Suprapubic skin (tissue), 4 donors: ENCODE measurements around the gene AGFG2. TPM values are rescaled to one million over a fixed set of nuclear protein-coding genes. Genes with fewer than 3 reads are reported as not detected.

Source experiments
- DNase-seq, 2 donors: peaks; one replicate each; pipeline ENCODE4 v3.0.0-alpha.2; 2019; ENCODE audit warnings: low spot score in 2 of 2
- H3K27ac ChIP-seq: fragments of 200-600 bp; sonication (generic); one replicate; pipeline ENCODE4 v1.5.1; 2019
- H3K27me3 ChIP-seq: fragments of 200-600 bp; sonication (generic); one replicate; pipeline ENCODE4 v1.5.1; 2019
- H3K36me3 ChIP-seq: fragments of 200-600 bp; sonication (generic); one replicate; pipeline ENCODE4 v1.5.1; 2019
- H3K4me1 ChIP-seq: fragments of 200-600 bp; sonication (generic); one replicate; pipeline ENCODE4 v1.5.1; 2019
- H3K4me3 ChIP-seq: fragments of 200-600 bp; sonication (generic); one replicate; pipeline ENCODE4 v1.5.1; 2019; ENCODE audit warnings: mild to moderate bottlenecking
- H3K9me3 ChIP-seq: fragments of 200-600 bp; sonication (generic); one replicate; pipeline ENCODE4 v1.5.1; 2019
- CTCF ChIP-seq, 2 donors: fragments of 200-600 bp in 1 of 2; fragments of 450-650 bp in 1 of 2; sonication (generic) in 1 of 2; IDR thresholded peaks; one replicate each; pipeline ENCODE4 v1.5.1; 2016 to 2019; ENCODE audit warnings: antibody characterized with exemption in 2 of 2, mild to moderate bottlenecking in 1 of 2, moderate library complexity in 1 of 2
- EP300 ChIP-seq: sonication (generic); formaldehyde crosslinking; IDR thresholded peaks from one replicate; pipeline ENCODE4 v1.6.1; 2017; ENCODE audit warnings: antibody characterized with exemption
- POLR2A ChIP-seq, 2 donors: fragments of 450-650 bp; IDR thresholded peaks; one replicate each; pipeline ENCODE4 v1.6.1; 2017; ENCODE audit warnings: antibody characterized with exemption in 2 of 2, mild to moderate bottlenecking in 2 of 2, moderate library complexity in 2 of 2
- POLR2AphosphoS5 ChIP-seq, 3 donors: sonication (generic); formaldehyde crosslinking; IDR thresholded peaks; one replicate each; pipeline ENCODE4 v1.6.1; 2017; ENCODE audit warnings: antibody characterized with exemption in 3 of 3
- WGBS: methylation state at CpG from one replicate; pipeline ENCODE4 v1.1.5; 2018; 5-methylcytosine and 5-hydroxymethylcytosine counted together
- total RNA-seq, 4 donors: library from RNA; depleted of rRNA; stranded (reverse); fragments of >200 nt; gene quantifications; one replicate each; pipeline ENCODE4 v1.1.0, GENCODE V29; 2016

The AGFG2 gene
- total RNA-seq, 4 donors from 2014 or later: 46.6 to 63.4 (median 52.9) TPM

GRCh38 chr7:100556541-100556940 is 17.5 kb downstream of the AGFG2 start:
- WGBS: 65% methylated on average over 4 of the region's 4 CpGs
- no peak for DNase-seq
- H3K27ac ChIP-seq: no peak overlapping the region
- H3K4me1 ChIP-seq: no peaks in the 10 kb centered on the region
- no peaks in the 10 kb centered on the region for H3K27me3 ChIP-seq
- peaks cover 28% of the 10 kb centered on the region for H3K36me3 ChIP-seq
- no peaks in the 10 kb centered on the region for H3K9me3 ChIP-seq
- TF ChIP-seq EP300: no peak
- TF ChIP-seq POLR2A (IDR thresholded peaks at IDR 0.05): no peak
- TF ChIP-seq POLR2AphosphoS5 (IDR thresholded peaks at IDR 0.05): no peak
- no peak overlapping the region for H3K4me3 ChIP-seq

GRCh38 chr7:100559127-100559526 is 20.1 kb downstream of the AGFG2 start:
- H3K27me3 ChIP-seq: no peaks in the 10 kb centered on the region
- no peaks in the 10 kb centered on the region for H3K4me1 ChIP-seq
- peaks cover 31% of the 10 kb centered on the region for H3K36me3 ChIP-seq
- no peaks in the 10 kb centered on the region for H3K9me3 ChIP-seq
- no peak for DNase-seq
- H3K27ac ChIP-seq: peak overlapping the region; percentile 32
- H3K4me3 ChIP-seq: no peak overlapping the region
- 87% methylated on average over 3 of the region's 4 CpGs for WGBS
- TF ChIP-seq POLR2AphosphoS5 (IDR thresholded peaks at IDR 0.05) (no peak), EP300 (no peak), POLR2A (IDR thresholded peaks at IDR 0.05) (no peak), CTCF (IDR thresholded peaks at IDR 0.05) (no peak)

- H3K27me3 ChIP-seq: no peaks in the 10 kb centered on the region
- TF ChIP-seq EP300: no peak
- no peak for TF ChIP-seq POLR2A (IDR thresholded peaks at IDR 0.05)
- no peak for TF ChIP-seq CTCF (IDR thresholded peaks at IDR 0.05)
- no peak for TF ChIP-seq POLR2AphosphoS5 (IDR thresholded peaks at IDR 0.05)
- 96% methylated on average over 10 of the region's 12 CpGs for WGBS
- H3K4me3 ChIP-seq: no peak overlapping the region
- DNase-seq: no peak
- H3K9me3 ChIP-seq: no peaks in the 10 kb centered on the region
- no peak overlapping the region for H3K27ac ChIP-seq
- H3K36me3 ChIP-seq: peaks cover 20% of the 10 kb centered on the region
- H3K4me1 ChIP-seq: no peaks in the 10 kb centered on the region
Measured at GRCh38 chr7:100561491-100562194, 22.6 kb downstream of the AGFG2 start.

- TF ChIP-seq CTCF (IDR thresholded peaks at IDR 0.05) (no peak), POLR2A (IDR thresholded peaks at IDR 0.05) (no peak), EP300 (no peak), POLR2AphosphoS5 (IDR thresholded peaks at IDR 0.05) (no peak)
- 87% methylated on average over 18 of the region's 26 CpGs for WGBS
- Histone ChIP-seq H3K36me3 (peaks cover 20% of the 10 kb centered on the region), H3K9me3 (no peaks in the 10 kb centered on the region), H3K4me3 (no peak overlapping the region), H3K27me3 (no peaks in the 10 kb centered on the region), H3K27ac (no peak overlapping the region), H3K4me1 (no peaks in the 10 kb centered on the region)
- DNase-seq: no peak
Measured at GRCh38 chr7:100562195-100563099, 23.4 kb downstream of the AGFG2 start.

- H3K27ac ChIP-seq: no peak overlapping the region
- H3K27me3 ChIP-seq: no peaks in the 10 kb centered on the region
- peaks cover 20% of the 10 kb centered on the region for H3K36me3 ChIP-seq
- no peaks in the 10 kb centered on the region for H3K4me1 ChIP-seq
- TF ChIP-seq POLR2A (IDR thresholded peaks at IDR 0.05) (no peak), CTCF (IDR thresholded peaks at IDR 0.05) (no peak), POLR2AphosphoS5 (IDR thresholded peaks at IDR 0.05) (no peak), EP300 (no peak)
- no peak overlapping the region for H3K4me3 ChIP-seq
- WGBS: 88% methylated on average over 8 of the region's 8 CpGs
- no peak for DNase-seq
- no peaks in the 10 kb centered on the region for H3K9me3 ChIP-seq
Measured at GRCh38 chr7:100563100-100563564, 24.1 kb downstream of the AGFG2 start.
